HPDE6-E6E7 (cell line): ENCODE data around the gene DDX3X.

Experiments used
- DNase-seq: peaks from one replicate; pipeline ENCODE4 v3.0.0; 2011; ENCODE audit warnings: missing footprints; ENCODE audit errors: extremely low spot score

DDX3X gene

DNA sequence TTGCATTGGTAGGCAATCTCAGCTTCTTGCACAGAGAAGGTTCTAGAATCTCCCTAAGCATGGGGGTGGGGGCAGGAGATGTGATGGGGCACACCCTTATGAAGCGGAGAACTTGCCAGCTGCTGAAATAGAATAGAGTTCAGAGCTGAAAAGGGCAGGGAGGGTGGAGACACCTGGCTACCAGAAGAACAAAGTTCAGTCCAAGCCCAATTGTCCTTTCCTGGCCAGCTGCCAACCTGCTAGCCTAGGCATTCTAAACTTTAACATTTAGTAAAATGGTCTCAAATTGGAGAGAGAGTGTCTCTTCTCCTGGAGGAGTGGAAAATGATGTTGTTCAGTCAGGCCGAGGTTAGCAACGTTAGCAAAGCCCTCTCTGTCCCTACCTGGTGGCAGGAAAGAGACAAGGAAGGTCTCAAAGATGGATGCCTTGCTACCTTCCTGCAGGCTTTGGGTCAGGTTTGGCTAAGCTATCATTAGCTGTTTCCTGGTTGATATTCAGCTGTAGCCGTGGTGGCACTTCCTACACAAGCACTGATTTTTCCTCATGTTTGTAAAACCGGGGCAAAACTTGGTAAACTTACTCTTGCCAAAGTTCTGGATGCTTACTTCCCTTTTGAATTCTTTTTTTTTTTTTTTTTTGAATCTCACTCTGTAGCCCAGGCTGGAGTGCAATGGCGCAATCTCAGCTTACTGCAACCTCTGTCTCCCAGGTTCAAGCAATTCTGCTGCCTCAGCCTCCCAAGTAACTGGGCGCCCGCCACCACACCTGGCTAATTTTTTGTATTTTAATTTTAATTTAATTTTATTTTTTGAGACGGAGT lies 78.5 kb downstream of the DDX3X start:
- no peak for DNase-seq
